Endothelial cell (in vitro differentiated cells): Measurements from ENCODE around the gene PPM1H. TPM values are rescaled to one million over a fixed set of nuclear protein-coding genes. Genes with fewer than 3 reads are reported as not detected.
A peak's percentile ranks its signal among the peaks of the same experiment; 100 is the strongest.
"Not testable (repeated sequence)": the region's sequence is repeated elsewhere in the genome, so short reads cannot be mapped to it uniquely, and the experiment has no call there.

Experiments used
- DNase-seq: peaks from one replicate; pipeline ENCODE4 v3.0.0; 2021; ENCODE audit warnings: low spot score
- H3K27ac Mint-ChIP-seq: one replicate; pipeline ENCODE4 v1.8.0; 2021; ENCODE audit warnings: mixed read lengths, inconsistent platforms; ENCODE audit not compliant: unreplicated experiment
- H3K27me3 Mint-ChIP-seq: one replicate; pipeline ENCODE4 v1.8.0; 2021; ENCODE audit warnings: mild to moderate bottlenecking, moderate library complexity, mixed read lengths, inconsistent platforms; ENCODE audit not compliant: unreplicated experiment
- H3K36me3 Mint-ChIP-seq: one replicate; pipeline ENCODE4 v1.8.0; 2021; ENCODE audit warnings: mild to moderate bottlenecking, low read depth, mixed read lengths, inconsistent platforms; ENCODE audit not compliant: unreplicated experiment
- H3K4me1 Mint-ChIP-seq: one replicate; pipeline ENCODE4 v1.8.0; 2021; ENCODE audit warnings: mild to moderate bottlenecking, mixed read lengths, inconsistent platforms; ENCODE audit not compliant: unreplicated experiment
- H3K4me3 Mint-ChIP-seq: one replicate; pipeline ENCODE4 v1.8.0; 2021; ENCODE audit warnings: mild to moderate bottlenecking, mixed read lengths, inconsistent platforms; ENCODE audit not compliant: unreplicated experiment
- H3K9me3 Mint-ChIP-seq: one replicate; pipeline ENCODE4 v1.8.0; 2021; ENCODE audit warnings: mixed read lengths, inconsistent platforms; ENCODE audit not compliant: unreplicated experiment
- CTCF ChIP-seq: fragments of 200-600 bp; sonication (generic); IDR thresholded peaks from one replicate; pipeline ENCODE4 v1.5.0; 2021; ENCODE audit warnings: antibody characterized with exemption; ENCODE audit not compliant: unreplicated experiment
- total RNA-seq: library from RNA; stranded (reverse); fragmentation: NEBNext Ultra II Directional; extraction: Animal tissue kit (Norgen Biotek cat#: 25700); gene quantifications from one replicate; pipeline ENCODE4 v1.2.1, GENCODE V29; 2021; ENCODE audit not compliant: unreplicated experiment

PPM1H gene
- total RNA-seq, 1 donor from 2014 or later: 71.8 TPM

DNA sequence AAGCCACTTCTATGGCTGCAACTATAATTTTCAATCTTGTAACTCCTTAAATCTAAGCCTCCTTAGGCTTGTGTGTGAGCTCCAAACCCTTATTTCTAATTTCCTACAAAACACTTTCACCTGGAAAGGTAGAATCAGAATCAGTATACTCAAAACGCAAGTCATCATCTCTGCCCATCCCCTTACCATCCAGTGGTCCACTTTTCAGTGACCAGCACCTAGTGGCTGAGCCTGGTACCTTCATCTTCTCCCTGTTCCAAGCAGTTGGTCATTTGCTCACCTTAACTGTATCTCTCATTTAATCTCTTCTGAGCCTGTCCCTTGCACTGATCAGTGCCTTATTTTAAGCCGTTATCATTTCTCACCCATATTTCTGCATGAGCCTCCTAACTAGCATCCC is 107.9 kb downstream of the PPM1H start:
- DNase-seq: no peak
- no peaks in the 10 kb centered on the region for H3K27me3 Mint-ChIP-seq
- peaks cover 2% of the 10 kb centered on the region for H3K4me1 Mint-ChIP-seq
- H3K27ac Mint-ChIP-seq: no peak overlapping the region
- peak; percentile 39 for TF ChIP-seq CTCF
- no peak overlapping the region for H3K4me3 Mint-ChIP-seq
- H3K36me3 Mint-ChIP-seq: peaks cover 6% of the 10 kb centered on the region
- H3K9me3 Mint-ChIP-seq: no peaks in the 10 kb centered on the region

- peak overlapping the region; percentile 50 for H3K27ac Mint-ChIP-seq
- no peak overlapping the region for H3K4me3 Mint-ChIP-seq
- H3K27me3 Mint-ChIP-seq: no peaks in the 10 kb centered on the region
- H3K36me3 Mint-ChIP-seq: no peaks in the 10 kb centered on the region
- TF ChIP-seq CTCF: no peak
- DNase-seq: no peak
- H3K4me1 Mint-ChIP-seq: peaks cover 33% of the 10 kb centered on the region
- no peaks in the 10 kb centered on the region for H3K9me3 Mint-ChIP-seq
Measured at GRCh38 chr12:62817556-62818271, 117.2 kb downstream of the PPM1H start.

- H3K27ac Mint-ChIP-seq: no peak overlapping the region
- TF ChIP-seq CTCF: no peak
- no peak for DNase-seq
Measured at GRCh38 chr12:62814243-62814642, 120.7 kb downstream of the PPM1H start.

DNA sequence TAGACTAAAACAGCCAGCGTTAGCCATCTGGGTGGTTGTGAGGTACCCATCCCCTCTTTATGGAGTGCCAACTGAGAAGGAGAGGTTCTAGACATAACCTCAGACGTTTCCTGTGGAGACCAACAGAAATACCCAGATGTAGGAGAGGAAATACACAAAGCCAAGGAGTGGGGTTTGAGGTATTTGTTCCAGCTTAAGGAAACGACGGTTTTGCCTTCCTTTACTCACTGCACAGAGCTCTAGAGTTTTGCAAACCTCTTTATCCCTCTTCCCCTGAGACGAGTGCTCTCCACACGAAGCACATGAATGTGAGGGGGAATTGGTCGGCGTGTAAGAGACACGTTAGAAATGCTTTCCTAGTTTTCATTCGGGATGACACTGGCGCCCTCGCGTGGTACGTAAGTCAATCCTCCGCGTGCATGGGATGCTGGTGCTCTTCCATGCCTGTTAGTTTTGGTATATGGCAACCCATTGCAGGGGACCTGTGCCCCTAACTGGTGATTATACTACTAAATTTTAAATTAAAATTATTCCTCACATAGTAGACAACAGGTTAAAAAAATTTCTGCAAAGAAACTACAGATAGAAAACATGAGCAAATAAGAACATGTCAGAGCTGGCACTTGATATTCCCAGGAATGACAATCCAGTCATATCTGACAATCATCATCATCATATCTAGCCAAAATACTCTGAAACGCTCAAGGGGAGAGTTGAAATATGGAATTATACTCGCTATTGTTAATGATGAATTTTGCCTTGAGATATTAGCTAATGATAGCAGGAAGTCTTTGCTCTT is 121.7 kb downstream of the PPM1H start:
- Mint-ChIP-seq H3K27me3 (no peaks in the 10 kb centered on the region), H3K4me1 (peaks cover 28% of the 10 kb centered on the region), H3K4me3 (no peak overlapping the region), H3K9me3 (no peaks in the 10 kb centered on the region), H3K27ac (no peak overlapping the region), H3K36me3 (peaks cover 6% of the 10 kb centered on the region)
- peak; percentile 26 for TF ChIP-seq CTCF
- peak; percentile 40 for DNase-seq

More at GRCh38 chr12:62814243-62814642, 120.7 kb downstream of the PPM1H start:
- H3K36me3 Mint-ChIP-seq: no peaks in the 10 kb centered on the region
- peaks cover 31% of the 10 kb centered on the region for H3K4me1 Mint-ChIP-seq
- no peaks in the 10 kb centered on the region for H3K9me3 Mint-ChIP-seq
- no peaks in the 10 kb centered on the region for H3K27me3 Mint-ChIP-seq
- no peak overlapping the region for H3K4me3 Mint-ChIP-seq

DNA sequence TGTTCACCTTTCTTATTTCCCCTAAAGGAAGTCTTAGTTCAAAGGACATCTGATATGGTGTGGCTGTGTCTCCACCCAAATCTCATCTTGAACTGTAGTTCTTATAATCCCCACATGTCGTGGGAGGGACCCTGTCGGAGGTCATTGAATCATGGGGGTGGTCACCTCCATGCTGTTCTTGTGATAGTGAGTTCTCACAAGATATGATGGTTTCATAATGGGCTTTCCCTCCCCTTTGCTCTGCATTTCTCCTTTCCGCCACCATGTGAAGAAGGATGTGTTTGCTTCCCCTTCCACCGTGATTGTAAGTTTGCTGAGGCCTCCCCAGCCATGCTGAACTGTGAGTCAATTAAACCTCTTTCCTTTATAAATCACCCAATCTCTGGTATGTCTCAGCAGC is 123.5 kb downstream of the PPM1H start:
- Mint-ChIP-seq H3K4me1 (peaks cover 23% of the 10 kb centered on the region), H3K36me3 (peaks cover 15% of the 10 kb centered on the region)
- H3K27ac Mint-ChIP-seq, H3K4me3 Mint-ChIP-seq, H3K27me3 Mint-ChIP-seq, DNase-seq, H3K9me3 Mint-ChIP-seq: not testable (repeated sequence)
